GM12873 (cell line): ENCODE measurements around the gene SPON2.

Source experiments
- CTCF ChIP-seq: IDR thresholded peaks from 2 replicates; pipeline ENCODE4 v1.5.1; 2012; ENCODE audit warnings: low read depth, mild to moderate bottlenecking, moderate library complexity, low read length, control low read depth; ENCODE audit not compliant: insufficient read depth; ENCODE audit errors: missing control alignments

Gene SPON2

GRCh38 chr4:1122505-1122904 lies 49.9 kb downstream of the SPON2 start:
- no peak for TF ChIP-seq CTCF
